K562 (cell line): ENCODE data around the gene ATP6V1A.

ENCODE experiments used
- CHD4 ChIP-seq: fragments of 200-600 bp; sonication (generic); IDR thresholded peaks from 3 replicates; pipeline ENCODE4 v1.6.1; 2012; ENCODE audit warnings: low read depth, mild to moderate bottlenecking, mixed read lengths, low read length, inconsistent platforms; ENCODE audit not compliant: insufficient read depth, insufficient replicate concordance, poor library complexity, severe bottlenecking
- CREB1 ChIP-seq, 2 experiments: sonication (generic) in 1 of 2; formaldehyde crosslinking in 1 of 2; IDR thresholded peaks; 2 replicates each; pipeline versions ENCODE4 v1.6.1 to v1.8.0; 2012 to 2022; ENCODE audit warnings: inconsistent platforms in 1 of 2, mild to moderate bottlenecking in 1 of 2, missing genetic modification reagents in 1 of 2, moderate library complexity in 1 of 2
- FIP1L1 ChIP-seq: fragments of 200-400 bp; formaldehyde crosslinking; IDR thresholded peaks from 2 replicates; pipeline ENCODE4 v1.6.1; 2018; ENCODE audit warnings: mild to moderate bottlenecking, low read depth, low read length; ENCODE audit not compliant: poor library complexity, severe bottlenecking
- FOXA1 ChIP-seq: fragments of 450-650 bp; IDR thresholded peaks from 2 replicates; pipeline ENCODE4 v1.6.1; 2016; ENCODE audit warnings: mild to moderate bottlenecking, borderline replicate concordance
- NFYB ChIP-seq: IDR thresholded peaks from 2 replicates; pipeline ENCODE4 v1.6.1; 2011; ENCODE audit warnings: mild to moderate bottlenecking, moderate library complexity; ENCODE audit not compliant: insufficient read length; ENCODE audit errors: extremely low read depth
- NRF1 ChIP-seq, 2 experiments: fragments of 450-650 bp; IDR thresholded peaks in 1 of 2; conservative IDR thresholded peaks in 1 of 2; 2 replicates each; pipeline ENCODE4 v1.6.1; 2014; ENCODE audit warnings: mild to moderate bottlenecking in 2 of 2
- POLR2AphosphoS5 ChIP-seq: IDR thresholded peaks from 2 replicates; pipeline ENCODE4 v1.6.1; 2011; ENCODE audit warnings: mild to moderate bottlenecking, low read depth, low read length, moderate library complexity; ENCODE audit not compliant: control insufficient read depth, insufficient read depth
- SIX5 ChIP-seq, 2 experiments: IDR thresholded peaks; 2 replicates each; pipeline ENCODE4 v1.6.1; 2011; ENCODE audit warnings: low read length in 2 of 2, borderline replicate concordance in 1 of 2, low read depth in 1 of 2, mild to moderate bottlenecking in 1 of 2, moderate library complexity in 1 of 2; ENCODE audit not compliant: insufficient read depth in 1 of 2
- TSC22D4 ChIP-seq: fragments of 450-650 bp; IDR thresholded peaks from 2 replicates; pipeline ENCODE4 v1.6.1; 2016; ENCODE audit warnings: missing genetic modification characterization, missing biosample characterization, control low read depth
- TF ChIP-seq, protein P1 (sequence below), 3 experiments: IDR thresholded peaks in 2 of 3; conservative IDR thresholded peaks in 1 of 3; 2 replicates each; pipeline ENCODE4 v1.5.1; 2011 to 2012; ENCODE audit warnings: low read length in 3 of 3, mild to moderate bottlenecking in 3 of 3, control low read depth in 2 of 3, improper control_type of control experiment in 1 of 3, inconsistent platforms in 1 of 3, low read depth in 1 of 3, mixed read lengths in 1 of 3, moderate library complexity in 1 of 3; ENCODE audit not compliant: insufficient read depth in 2 of 3
- TF ChIP-seq, protein P2 (sequence below): sonication (generic); formaldehyde crosslinking; IDR thresholded peaks from 2 replicates; pipeline ENCODE4 v1.8.1; 2022; ENCODE audit warnings: missing genetic modification reagents
- TF ChIP-seq, protein P3 (sequence below): conservative IDR thresholded peaks from 2 replicates; pipeline ENCODE4 v1.6.1; 2011; ENCODE audit warnings: low read depth, mild to moderate bottlenecking, low read length; ENCODE audit not compliant: control insufficient read depth
- TF ChIP-seq, protein P4 (sequence below), 2 experiments: fragments of 450-650 bp in 1 of 2; IDR thresholded peaks; 2 replicates each; pipeline ENCODE4 v1.6.1; 2011 to 2017; ENCODE audit warnings: low read depth in 2 of 2, antibody characterized with exemption in 1 of 2, borderline replicate concordance in 1 of 2, low read length in 1 of 2, mild to moderate bottlenecking in 1 of 2, mixed read lengths in 1 of 2; ENCODE audit not compliant: control insufficient read depth in 1 of 2
- TF ChIP-seq, protein P5 (sequence below): fragments of 450-650 bp; IDR thresholded peaks from 2 replicates; pipeline ENCODE4 v1.6.1; 2016

DNA sequence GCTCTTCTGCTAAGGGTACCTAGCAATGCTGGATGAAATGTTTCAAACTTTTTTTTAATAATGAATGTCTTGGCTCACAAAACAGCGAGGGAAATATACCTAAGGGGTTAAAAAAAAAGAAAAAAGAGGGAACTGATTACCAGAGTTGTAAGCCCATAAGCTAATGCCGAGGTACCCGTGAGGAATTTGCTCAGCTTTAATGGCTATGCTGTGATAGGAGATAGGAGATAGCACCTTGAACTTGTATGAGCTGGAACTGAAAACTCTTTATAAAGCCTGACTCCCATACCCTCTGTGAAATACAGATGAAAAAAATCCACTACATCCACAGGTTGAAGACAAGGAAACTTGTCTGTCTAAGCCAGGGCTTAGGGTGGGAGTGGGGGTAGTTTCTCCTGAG, 105.7 kb downstream of the ATP6V1A start:
- no peak for TF ChIP-seq NFYB
- TF ChIP-seq TSC22D4 (tag), result no peak
- TF ChIP-seq, protein P1, sequence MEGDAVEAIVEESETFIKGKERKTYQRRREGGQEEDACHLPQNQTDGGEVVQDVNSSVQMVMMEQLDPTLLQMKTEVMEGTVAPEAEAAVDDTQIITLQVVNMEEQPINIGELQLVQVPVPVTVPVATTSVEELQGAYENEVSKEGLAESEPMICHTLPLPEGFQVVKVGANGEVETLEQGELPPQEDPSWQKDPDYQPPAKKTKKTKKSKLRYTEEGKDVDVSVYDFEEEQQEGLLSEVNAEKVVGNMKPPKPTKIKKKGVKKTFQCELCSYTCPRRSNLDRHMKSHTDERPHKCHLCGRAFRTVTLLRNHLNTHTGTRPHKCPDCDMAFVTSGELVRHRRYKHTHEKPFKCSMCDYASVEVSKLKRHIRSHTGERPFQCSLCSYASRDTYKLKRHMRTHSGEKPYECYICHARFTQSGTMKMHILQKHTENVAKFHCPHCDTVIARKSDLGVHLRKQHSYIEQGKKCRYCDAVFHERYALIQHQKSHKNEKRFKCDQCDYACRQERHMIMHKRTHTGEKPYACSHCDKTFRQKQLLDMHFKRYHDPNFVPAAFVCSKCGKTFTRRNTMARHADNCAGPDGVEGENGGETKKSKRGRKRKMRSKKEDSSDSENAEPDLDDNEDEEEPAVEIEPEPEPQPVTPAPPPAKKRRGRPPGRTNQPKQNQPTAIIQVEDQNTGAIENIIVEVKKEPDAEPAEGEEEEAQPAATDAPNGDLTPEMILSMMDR (IDR thresholded peaks at IDR 0.05 in 2 of 3, conservative IDR thresholded peaks at IDR 0.05 in 1 of 3; ENCODE audit: insufficient read depth in 2 of 3, low read depth in 1 of 3, low read length in 3 of 3), result no peak
- no peak for TF ChIP-seq SIX5 (IDR thresholded peaks at IDR 0.05; ENCODE audit: borderline replicate concordance in 1 of 2, insufficient read depth in 1 of 2, low read depth in 1 of 2, low read length in 2 of 2)
- TF ChIP-seq, protein P2, sequence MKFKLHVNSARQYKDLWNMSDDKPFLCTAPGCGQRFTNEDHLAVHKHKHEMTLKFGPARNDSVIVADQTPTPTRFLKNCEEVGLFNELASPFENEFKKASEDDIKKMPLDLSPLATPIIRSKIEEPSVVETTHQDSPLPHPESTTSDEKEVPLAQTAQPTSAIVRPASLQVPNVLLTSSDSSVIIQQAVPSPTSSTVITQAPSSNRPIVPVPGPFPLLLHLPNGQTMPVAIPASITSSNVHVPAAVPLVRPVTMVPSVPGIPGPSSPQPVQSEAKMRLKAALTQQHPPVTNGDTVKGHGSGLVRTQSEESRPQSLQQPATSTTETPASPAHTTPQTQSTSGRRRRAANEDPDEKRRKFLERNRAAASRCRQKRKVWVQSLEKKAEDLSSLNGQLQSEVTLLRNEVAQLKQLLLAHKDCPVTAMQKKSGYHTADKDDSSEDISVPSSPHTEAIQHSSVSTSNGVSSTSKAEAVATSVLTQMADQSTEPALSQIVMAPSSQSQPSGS (CRISPR knock-in tag), result no peak
- TF ChIP-seq, protein P3, sequence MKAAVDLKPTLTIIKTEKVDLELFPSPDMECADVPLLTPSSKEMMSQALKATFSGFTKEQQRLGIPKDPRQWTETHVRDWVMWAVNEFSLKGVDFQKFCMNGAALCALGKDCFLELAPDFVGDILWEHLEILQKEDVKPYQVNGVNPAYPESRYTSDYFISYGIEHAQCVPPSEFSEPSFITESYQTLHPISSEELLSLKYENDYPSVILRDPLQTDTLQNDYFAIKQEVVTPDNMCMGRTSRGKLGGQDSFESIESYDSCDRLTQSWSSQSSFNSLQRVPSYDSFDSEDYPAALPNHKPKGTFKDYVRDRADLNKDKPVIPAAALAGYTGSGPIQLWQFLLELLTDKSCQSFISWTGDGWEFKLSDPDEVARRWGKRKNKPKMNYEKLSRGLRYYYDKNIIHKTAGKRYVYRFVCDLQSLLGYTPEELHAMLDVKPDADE, result no peak
- TF ChIP-seq, protein P4, sequence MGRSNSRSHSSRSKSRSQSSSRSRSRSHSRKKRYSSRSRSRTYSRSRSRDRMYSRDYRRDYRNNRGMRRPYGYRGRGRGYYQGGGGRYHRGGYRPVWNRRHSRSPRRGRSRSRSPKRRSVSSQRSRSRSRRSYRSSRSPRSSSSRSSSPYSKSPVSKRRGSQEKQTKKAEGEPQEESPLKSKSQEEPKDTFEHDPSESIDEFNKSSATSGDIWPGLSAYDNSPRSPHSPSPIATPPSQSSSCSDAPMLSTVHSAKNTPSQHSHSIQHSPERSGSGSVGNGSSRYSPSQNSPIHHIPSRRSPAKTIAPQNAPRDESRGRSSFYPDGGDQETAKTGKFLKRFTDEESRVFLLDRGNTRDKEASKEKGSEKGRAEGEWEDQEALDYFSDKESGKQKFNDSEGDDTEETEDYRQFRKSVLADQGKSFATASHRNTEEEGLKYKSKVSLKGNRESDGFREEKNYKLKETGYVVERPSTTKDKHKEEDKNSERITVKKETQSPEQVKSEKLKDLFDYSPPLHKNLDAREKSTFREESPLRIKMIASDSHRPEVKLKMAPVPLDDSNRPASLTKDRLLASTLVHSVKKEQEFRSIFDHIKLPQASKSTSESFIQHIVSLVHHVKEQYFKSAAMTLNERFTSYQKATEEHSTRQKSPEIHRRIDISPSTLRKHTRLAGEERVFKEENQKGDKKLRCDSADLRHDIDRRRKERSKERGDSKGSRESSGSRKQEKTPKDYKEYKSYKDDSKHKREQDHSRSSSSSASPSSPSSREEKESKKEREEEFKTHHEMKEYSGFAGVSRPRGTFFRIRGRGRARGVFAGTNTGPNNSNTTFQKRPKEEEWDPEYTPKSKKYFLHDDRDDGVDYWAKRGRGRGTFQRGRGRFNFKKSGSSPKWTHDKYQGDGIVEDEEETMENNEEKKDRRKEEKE (IDR thresholded peaks at IDR 0.05; ENCODE audit: borderline replicate concordance in 1 of 2, control insufficient read depth in 1 of 2, low read depth in 2 of 2, low read length in 1 of 2), result no peak
- TF ChIP-seq FIP1L1, result no peak
- no peak for TF ChIP-seq CREB1 (IDR thresholded peaks at IDR 0.05)
- TF ChIP-seq CREB1 (CRISPR knock-in tag; IDR thresholded peaks at IDR 0.05), result no peak
- no peak for TF ChIP-seq CHD4
- TF ChIP-seq FOXA1, result no peak
- no peak for TF ChIP-seq NRF1 (conservative IDR thresholded peaks at IDR 0.05 in 1 of 2, IDR thresholded peaks at IDR 0.05 in 1 of 2)
- no peak for TF ChIP-seq POLR2AphosphoS5
- TF ChIP-seq, protein P5, sequence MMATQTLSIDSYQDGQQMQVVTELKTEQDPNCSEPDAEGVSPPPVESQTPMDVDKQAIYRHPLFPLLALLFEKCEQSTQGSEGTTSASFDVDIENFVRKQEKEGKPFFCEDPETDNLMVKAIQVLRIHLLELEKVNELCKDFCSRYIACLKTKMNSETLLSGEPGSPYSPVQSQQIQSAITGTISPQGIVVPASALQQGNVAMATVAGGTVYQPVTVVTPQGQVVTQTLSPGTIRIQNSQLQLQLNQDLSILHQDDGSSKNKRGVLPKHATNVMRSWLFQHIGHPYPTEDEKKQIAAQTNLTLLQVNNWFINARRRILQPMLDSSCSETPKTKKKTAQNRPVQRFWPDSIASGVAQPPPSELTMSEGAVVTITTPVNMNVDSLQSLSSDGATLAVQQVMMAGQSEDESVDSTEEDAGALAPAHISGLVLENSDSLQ, result no peak
